ENCODE measurements around the gene SUMO2. TPM values are rescaled to one million over a fixed set of nuclear protein-coding genes. Genes with fewer than 3 reads are reported as not detected.

The SUMO2 gene
- total and polyA plus RNA-seq, 10 of the 15 experiments (the other 5 are each of a cell fraction or from before 2014, with no cell fraction given), result 163 to 803 (median 555) TPM

- TF ChIP-seq TAF1 (IDR thresholded peaks at IDR 0.05; ENCODE audit: borderline replicate concordance, low read depth, low read length), result no peak
Observed at GRCh38 chr17:75116737-75117136, 66.0 kb downstream of the SUMO2 start (continued).

Small RNA genes lying within 50 kb of the gene (small RNA-seq; reads per million reads assigned to genes)
- gene RF00019, result not detected

Other genes with a start within 250 kb of the SUMO2 start
Only the 7 nearest of the 16 such genes appear.
- gene ARMC7, start 73.0 kb downstream of the SUMO2 start, total RNA-seq (2014; rRNA removed), result 5.6 and 6.1 TPM in 2 replicates
- gene ARMC7, start 73.0 kb downstream of the SUMO2 start, total RNA-seq (2014; rRNA removed; fragmentation: Illumina TruSeq; extraction: Trizol), result 4.1 and 5.6 TPM in 2 replicates
- 11.6 and 11.7 TPM in 2 replicates for gene ARMC7, start 73.0 kb downstream of the SUMO2 start, total RNA-seq (2021)
- gene ARMC7, start 73.0 kb downstream of the SUMO2 start, polyA plus RNA-seq (2011; rRNA removed), result 2.4 and 5.2 TPM in 2 replicates
- gene ARMC7, start 73.0 kb downstream of the SUMO2 start, polyA plus RNA-seq (2014; fragmentation: Illumina TruSeq; extraction: Trizol), result 2.9 and 6.5 TPM in 2 replicates
- 1 to 10 TPM; 1.5 to 4.3 TPM for gene ARMC7, start 73.0 kb downstream of the SUMO2 start, polyA plus RNA-seq (2014; fragmentation: Nextera tagmentation; extraction: Ambion mirVana)
- gene ARMC7, start 73.0 kb downstream of the SUMO2 start, polyA plus RNA-seq (2014; rRNA removed), result 6.9 and 10.9 TPM in 2 replicates
- 10 to 100 TPM; 15.7 to 19.8 TPM for gene ARMC7, start 73.0 kb downstream of the SUMO2 start, polyA plus RNA-seq (2016; fragmentation: Nextera tagmentation; extraction: Ambion mirVana)
- gene NT5C, start 51.2 kb downstream of the SUMO2 start, total RNA-seq (2014; rRNA removed), result 115 and 144 TPM in 2 replicates
- 41.6 and 43.7 TPM in 2 replicates for gene NT5C, start 51.2 kb downstream of the SUMO2 start, total RNA-seq (2014; rRNA removed; fragmentation: Illumina TruSeq; extraction: Trizol)
- 86.3 and 88.5 TPM in 2 replicates for gene NT5C, start 51.2 kb downstream of the SUMO2 start, total RNA-seq (2021)
- gene NT5C, start 51.2 kb downstream of the SUMO2 start, polyA plus RNA-seq (2011; rRNA removed), result 17.4 and 40.2 TPM in 2 replicates
- gene NT5C, start 51.2 kb downstream of the SUMO2 start, polyA plus RNA-seq (2014; fragmentation: Illumina TruSeq; extraction: Trizol), result 10.4 and 24.2 TPM in 2 replicates
- 1 to 10 TPM; 3.7 to 9.8 TPM for gene NT5C, start 51.2 kb downstream of the SUMO2 start, polyA plus RNA-seq (2014; fragmentation: Nextera tagmentation; extraction: Ambion mirVana)
- 158 and 188 TPM in 2 replicates for gene NT5C, start 51.2 kb downstream of the SUMO2 start, polyA plus RNA-seq (2014; rRNA removed)
- gene NT5C, start 51.2 kb downstream of the SUMO2 start, polyA plus RNA-seq (2016; fragmentation: Nextera tagmentation; extraction: Ambion mirVana), result 100 to 1,000 TPM; 116 to 129 TPM
- 150 and 158 TPM in 2 replicates for gene JPT1, start 28.4 kb downstream of the SUMO2 start, total RNA-seq (2014; rRNA removed)
- gene JPT1, start 28.4 kb downstream of the SUMO2 start, total RNA-seq (2014; rRNA removed; fragmentation: Illumina TruSeq; extraction: Trizol), result 324 and 357 TPM in 2 replicates
- 316 and 327 TPM in 2 replicates for gene JPT1, start 28.4 kb downstream of the SUMO2 start, total RNA-seq (2021)
- gene JPT1, start 28.4 kb downstream of the SUMO2 start, polyA plus RNA-seq (2011; rRNA removed), result 79.7 and 112 TPM in 2 replicates
- gene JPT1, start 28.4 kb downstream of the SUMO2 start, polyA plus RNA-seq (2014; fragmentation: Illumina TruSeq; extraction: Trizol), result 101 and 318 TPM in 2 replicates
- gene JPT1, start 28.4 kb downstream of the SUMO2 start, polyA plus RNA-seq (2014; fragmentation: Nextera tagmentation; extraction: Ambion mirVana), result 100 to 1,000 TPM in 1 of 2 experiments, 10 to 100 TPM in 1; 95.9 to 140 TPM
- 339 and 341 TPM in 2 replicates for gene JPT1, start 28.4 kb downstream of the SUMO2 start, polyA plus RNA-seq (2014; rRNA removed)
- 100 to 1,000 TPM; 648 to 651 TPM for gene JPT1, start 28.4 kb downstream of the SUMO2 start, polyA plus RNA-seq (2016; fragmentation: Nextera tagmentation; extraction: Ambion mirVana)
- gene NUP85, start 22.7 kb upstream of the SUMO2 start, total RNA-seq (2014; rRNA removed), result 47.1 and 57.8 TPM in 2 replicates
- 52.9 and 54.0 TPM in 2 replicates for gene NUP85, start 22.7 kb upstream of the SUMO2 start, total RNA-seq (2014; rRNA removed; fragmentation: Illumina TruSeq; extraction: Trizol)
- 82.5 and 97.9 TPM in 2 replicates for gene NUP85, start 22.7 kb upstream of the SUMO2 start, total RNA-seq (2021)
- 80.8 and 92.9 TPM in 2 replicates for gene NUP85, start 22.7 kb upstream of the SUMO2 start, polyA plus RNA-seq (2011; rRNA removed)
- 59.6 and 65.9 TPM in 2 replicates for gene NUP85, start 22.7 kb upstream of the SUMO2 start, polyA plus RNA-seq (2014; fragmentation: Illumina TruSeq; extraction: Trizol)
- 100 to 1,000 TPM; 127 to 135 TPM for gene NUP85, start 22.7 kb upstream of the SUMO2 start, polyA plus RNA-seq (2014; fragmentation: Nextera tagmentation; extraction: Ambion mirVana)
- gene NUP85, start 22.7 kb upstream of the SUMO2 start, polyA plus RNA-seq (2014; rRNA removed), result 83.2 and 87.8 TPM in 2 replicates
- 100 to 1,000 TPM; 103 to 104 TPM for gene NUP85, start 22.7 kb upstream of the SUMO2 start, polyA plus RNA-seq (2016; fragmentation: Nextera tagmentation; extraction: Ambion mirVana)
- 19.6 and 20.7 TPM in 2 replicates for gene GGA3, start 78.6 kb upstream of the SUMO2 start, total RNA-seq (2014; rRNA removed)
- 13.5 and 14.3 TPM in 2 replicates for gene GGA3, start 78.6 kb upstream of the SUMO2 start, total RNA-seq (2014; rRNA removed; fragmentation: Illumina TruSeq; extraction: Trizol)
- gene GGA3, start 78.6 kb upstream of the SUMO2 start, total RNA-seq (2021), result 52.1 and 57.5 TPM in 2 replicates
- 26.2 and 34.9 TPM in 2 replicates for gene GGA3, start 78.6 kb upstream of the SUMO2 start, polyA plus RNA-seq (2011; rRNA removed)
- 31.7 and 41.3 TPM in 2 replicates for gene GGA3, start 78.6 kb upstream of the SUMO2 start, polyA plus RNA-seq (2014; fragmentation: Illumina TruSeq; extraction: Trizol)
- gene GGA3, start 78.6 kb upstream of the SUMO2 start, polyA plus RNA-seq (2014; fragmentation: Nextera tagmentation; extraction: Ambion mirVana), result 1 to 10 TPM; 7.0 to 8.1 TPM
- gene GGA3, start 78.6 kb upstream of the SUMO2 start, polyA plus RNA-seq (2014; rRNA removed), result 36.4 and 40.2 TPM in 2 replicates
- gene GGA3, start 78.6 kb upstream of the SUMO2 start, polyA plus RNA-seq (2016; fragmentation: Nextera tagmentation; extraction: Ambion mirVana), result 10 to 100 TPM; 33.0 to 36.3 TPM
- 105 and 117 TPM in 2 replicates for gene MRPS7, start 78.9 kb upstream of the SUMO2 start, total RNA-seq (2014; rRNA removed)
- gene MRPS7, start 78.9 kb upstream of the SUMO2 start, total RNA-seq (2014; rRNA removed; fragmentation: Illumina TruSeq; extraction: Trizol), result 89.6 and 101 TPM in 2 replicates
- 88.4 and 89.2 TPM in 2 replicates for gene MRPS7, start 78.9 kb upstream of the SUMO2 start, total RNA-seq (2021)
- gene MRPS7, start 78.9 kb upstream of the SUMO2 start, polyA plus RNA-seq (2011; rRNA removed), result 73.6 and 89.7 TPM in 2 replicates
- gene MRPS7, start 78.9 kb upstream of the SUMO2 start, polyA plus RNA-seq (2014; fragmentation: Illumina TruSeq; extraction: Trizol), result 71.2 and 101 TPM in 2 replicates
- gene MRPS7, start 78.9 kb upstream of the SUMO2 start, polyA plus RNA-seq (2014; fragmentation: Nextera tagmentation; extraction: Ambion mirVana), result 100 to 1,000 TPM; 161 to 209 TPM
- 93.2 and 108 TPM in 2 replicates for gene MRPS7, start 78.9 kb upstream of the SUMO2 start, polyA plus RNA-seq (2014; rRNA removed)
- gene MRPS7, start 78.9 kb upstream of the SUMO2 start, polyA plus RNA-seq (2016; fragmentation: Nextera tagmentation; extraction: Ambion mirVana), result 100 to 1,000 TPM; 207 to 217 TPM
- gene MIF4GD, start 88.3 kb upstream of the SUMO2 start, total RNA-seq (2014; rRNA removed), result 43.9 and 44.3 TPM in 2 replicates
- gene MIF4GD, start 88.3 kb upstream of the SUMO2 start, total RNA-seq (2014; rRNA removed; fragmentation: Illumina TruSeq; extraction: Trizol), result 22.8 and 23.4 TPM in 2 replicates
- 40.0 and 45.6 TPM in 2 replicates for gene MIF4GD, start 88.3 kb upstream of the SUMO2 start, total RNA-seq (2021)
- 49.8 and 66.1 TPM in 2 replicates for gene MIF4GD, start 88.3 kb upstream of the SUMO2 start, polyA plus RNA-seq (2011; rRNA removed)
- 20.4 and 42.0 TPM in 2 replicates for gene MIF4GD, start 88.3 kb upstream of the SUMO2 start, polyA plus RNA-seq (2014; fragmentation: Illumina TruSeq; extraction: Trizol)
- 10 to 100 TPM; 94.7 to 96.2 TPM for gene MIF4GD, start 88.3 kb upstream of the SUMO2 start, polyA plus RNA-seq (2014; fragmentation: Nextera tagmentation; extraction: Ambion mirVana)
- 49.6 and 57.0 TPM in 2 replicates for gene MIF4GD, start 88.3 kb upstream of the SUMO2 start, polyA plus RNA-seq (2014; rRNA removed)
- 10 to 100 TPM; 63.3 to 69.4 TPM for gene MIF4GD, start 88.3 kb upstream of the SUMO2 start, polyA plus RNA-seq (2016; fragmentation: Nextera tagmentation; extraction: Ambion mirVana)